ENCODE data around the gene ZP4.
"Not testable (repeated sequence)": the region's sequence is repeated elsewhere in the genome, so short reads cannot be mapped to it uniquely, and the experiment has no call there.

DNA sequence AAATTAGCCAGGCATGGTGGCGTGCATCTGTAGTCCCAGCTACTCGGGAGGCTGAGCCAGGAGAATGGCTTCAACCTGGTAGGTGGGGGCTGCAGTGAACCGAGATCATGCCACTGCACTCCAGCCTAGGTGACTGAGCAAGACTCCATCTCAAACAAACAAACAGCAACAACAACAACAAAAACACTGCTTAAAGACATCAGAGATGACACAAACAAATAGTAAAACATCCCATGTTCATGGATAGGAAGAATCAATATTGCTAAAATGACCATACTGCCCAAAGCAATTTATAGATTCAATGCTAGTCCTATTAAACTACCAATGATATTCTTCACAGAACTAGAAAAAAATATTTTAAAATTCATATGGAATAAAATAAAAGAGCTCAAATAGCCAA lies 47.2 kb downstream of the ZP4 start:
- not testable (repeated sequence) for TF ChIP-seq ZNF133 (CRISPR knock-in tag; IDR thresholded peaks at IDR 0.05); NR2F6 (CRISPR knock-in tag; IDR thresholded peaks at IDR 0.05); SIRT6 (IDR thresholded peaks at IDR 0.05; ENCODE audit: low read depth, low read length)
- TF ChIP-seq, protein P1, sequence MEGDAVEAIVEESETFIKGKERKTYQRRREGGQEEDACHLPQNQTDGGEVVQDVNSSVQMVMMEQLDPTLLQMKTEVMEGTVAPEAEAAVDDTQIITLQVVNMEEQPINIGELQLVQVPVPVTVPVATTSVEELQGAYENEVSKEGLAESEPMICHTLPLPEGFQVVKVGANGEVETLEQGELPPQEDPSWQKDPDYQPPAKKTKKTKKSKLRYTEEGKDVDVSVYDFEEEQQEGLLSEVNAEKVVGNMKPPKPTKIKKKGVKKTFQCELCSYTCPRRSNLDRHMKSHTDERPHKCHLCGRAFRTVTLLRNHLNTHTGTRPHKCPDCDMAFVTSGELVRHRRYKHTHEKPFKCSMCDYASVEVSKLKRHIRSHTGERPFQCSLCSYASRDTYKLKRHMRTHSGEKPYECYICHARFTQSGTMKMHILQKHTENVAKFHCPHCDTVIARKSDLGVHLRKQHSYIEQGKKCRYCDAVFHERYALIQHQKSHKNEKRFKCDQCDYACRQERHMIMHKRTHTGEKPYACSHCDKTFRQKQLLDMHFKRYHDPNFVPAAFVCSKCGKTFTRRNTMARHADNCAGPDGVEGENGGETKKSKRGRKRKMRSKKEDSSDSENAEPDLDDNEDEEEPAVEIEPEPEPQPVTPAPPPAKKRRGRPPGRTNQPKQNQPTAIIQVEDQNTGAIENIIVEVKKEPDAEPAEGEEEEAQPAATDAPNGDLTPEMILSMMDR (IDR thresholded peaks at IDR 0.05 in 2 of 3, conservative IDR thresholded peaks at IDR 0.05 in 1 of 3; ENCODE audit: insufficient read depth in 2 of 3, low read depth in 1 of 3, low read length in 3 of 3), result not testable (repeated sequence)
- TF ChIP-seq, protein P2, sequence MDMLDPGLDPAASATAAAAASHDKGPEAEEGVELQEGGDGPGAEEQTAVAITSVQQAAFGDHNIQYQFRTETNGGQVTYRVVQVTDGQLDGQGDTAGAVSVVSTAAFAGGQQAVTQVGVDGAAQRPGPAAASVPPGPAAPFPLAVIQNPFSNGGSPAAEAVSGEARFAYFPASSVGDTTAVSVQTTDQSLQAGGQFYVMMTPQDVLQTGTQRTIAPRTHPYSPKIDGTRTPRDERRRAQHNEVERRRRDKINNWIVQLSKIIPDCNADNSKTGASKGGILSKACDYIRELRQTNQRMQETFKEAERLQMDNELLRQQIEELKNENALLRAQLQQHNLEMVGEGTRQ (CRISPR knock-in tag; IDR thresholded peaks at IDR 0.05), result not testable (repeated sequence)
- TF ChIP-seq, protein P3, sequence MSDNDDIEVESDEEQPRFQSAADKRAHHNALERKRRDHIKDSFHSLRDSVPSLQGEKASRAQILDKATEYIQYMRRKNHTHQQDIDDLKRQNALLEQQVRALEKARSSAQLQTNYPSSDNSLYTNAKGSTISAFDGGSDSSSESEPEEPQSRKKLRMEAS (CRISPR knock-in tag; IDR thresholded peaks at IDR 0.05), result not testable (repeated sequence)

Measured in K562 (cell line).